D721Med (cell line): ENCODE measurements around the gene GNGT2.

Experiments used
- DNase-seq: peaks from one replicate; pipeline ENCODE4 v3.0.0; 2011; ENCODE audit warnings: low spot score; ENCODE audit not compliant: insufficient read length
- FAIRE-seq: peaks from 2 replicates; lab custom pipeline; 2011; peaks lifted over from hg19 to GRCh38; lab: Jason Lieb, UNC
- CTCF ChIP-seq: IDR thresholded peaks from 2 replicates; pipeline ENCODE4 v1.5.1; 2012; ENCODE audit warnings: mild to moderate bottlenecking, control low read depth; ENCODE audit not compliant: insufficient read depth; ENCODE audit errors: missing control alignments

GNGT2 gene

GRCh38 chr17:49249292-49249794 lies 39.0 kb upstream of the GNGT2 start:
- no peak for TF ChIP-seq CTCF
- no peak for DNase-seq

GRCh38 chr17:49247944-49248343 lies 37.6 kb upstream of the GNGT2 start:
- TF ChIP-seq CTCF: no peak
- DNase-seq (no peak), FAIRE-seq (no peak)

More at GRCh38 chr17:49249292-49249794, 39.0 kb upstream of the GNGT2 start:
- FAIRE-seq: no peak

- FAIRE-seq: no peak
- no peak for DNase-seq
- TF ChIP-seq CTCF: no peak
Measured at GRCh38 chr17:49244839-49245238, 34.5 kb upstream of the GNGT2 start.

GRCh38 chr17:49242813-49243212 lies 32.4 kb upstream of the GNGT2 start:
- FAIRE-seq: no peak
- DNase-seq: no peak
- no peak for TF ChIP-seq CTCF

GRCh38 chr17:49241692-49242397 lies 31.5 kb upstream of the GNGT2 start:
- FAIRE-seq: no peak

GRCh38 chr17:49241040-49241439 lies 30.7 kb upstream of the GNGT2 start:
- FAIRE-seq: no peak
- no peak for DNase-seq
- no peak for TF ChIP-seq CTCF

More at GRCh38 chr17:49241692-49242397, 31.5 kb upstream of the GNGT2 start:
- DNase-seq: no peak
- no peak for TF ChIP-seq CTCF

- DNase-seq (no peak), FAIRE-seq (no peak)
- TF ChIP-seq CTCF: no peak
Measured at GRCh38 chr17:49240619-49241018, 30.2 kb upstream of the GNGT2 start.
